Neuron (in vitro differentiated cells): ENCODE results near the gene CRTC1.

Experiments used
- H2AFZ ChIP-seq: one replicate; pipeline ENCODE4 v1.6.1; 2013; ENCODE audit warnings: low read depth, mild to moderate bottlenecking, inconsistent platforms, low read length, moderate library complexity
- H3K27me3 ChIP-seq: one replicate; pipeline ENCODE4 v1.6.1; 2013; ENCODE audit warnings: low read length; ENCODE audit not compliant: insufficient read depth
- H3K36me3 ChIP-seq: one replicate; pipeline ENCODE4 v1.6.1; 2013; ENCODE audit warnings: low read length; ENCODE audit not compliant: insufficient read depth
- H3K4me1 ChIP-seq: one replicate; pipeline ENCODE4 v1.6.1; 2013; ENCODE audit warnings: low read length; ENCODE audit not compliant: insufficient read depth
- H3K4me3 ChIP-seq: 2 replicates; pipeline ENCODE4 v1.5.1; 2013; ENCODE audit warnings: mild to moderate bottlenecking, low read length, moderate library complexity
- H3K9me3 ChIP-seq: one replicate; pipeline ENCODE4 v1.6.1; 2013; ENCODE audit warnings: low read length

CRTC1 gene

DNA sequence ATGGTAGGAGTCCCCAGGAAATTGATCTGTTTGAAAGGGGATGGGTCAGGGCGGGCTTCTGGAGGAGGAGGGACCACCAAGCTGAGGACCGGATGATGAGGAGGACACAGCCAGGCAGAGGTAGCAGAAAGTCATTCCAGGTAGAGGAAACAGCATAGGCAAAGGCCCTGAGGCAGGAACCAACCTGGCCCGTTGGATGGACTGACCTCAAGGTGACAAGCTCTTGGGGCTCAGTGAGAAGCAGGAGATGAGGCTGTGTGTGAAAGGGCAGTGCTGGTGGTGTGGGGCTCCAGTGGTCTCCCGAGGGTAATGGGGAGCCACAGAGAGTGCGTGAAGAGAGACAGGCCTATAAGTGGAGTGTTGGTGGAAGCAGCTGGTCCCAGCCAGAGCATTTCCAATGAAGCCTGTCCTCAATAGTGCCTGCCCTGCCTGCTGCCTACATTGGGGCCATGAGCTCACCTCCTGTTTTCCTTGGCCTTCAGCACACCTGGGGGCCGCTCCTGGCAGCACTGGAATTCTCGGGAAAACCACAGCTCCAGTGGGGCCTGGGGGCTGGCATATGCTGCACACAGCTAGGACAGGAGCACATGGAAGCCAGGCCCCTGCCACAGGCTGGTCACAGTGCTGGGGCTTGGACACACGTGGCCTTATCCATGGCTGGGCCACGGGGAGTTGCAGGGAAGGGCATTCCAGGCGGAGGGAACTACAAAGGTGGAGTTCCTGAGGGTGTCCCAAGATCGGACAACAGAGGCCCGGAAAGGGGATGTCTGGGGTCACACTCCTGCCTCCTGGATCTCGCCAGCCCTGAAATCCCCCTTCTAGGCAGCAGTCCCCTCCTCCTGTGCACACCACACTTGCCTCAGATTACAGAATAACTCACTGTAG, 109.9 kb downstream of the CRTC1 start:
- Histone ChIP-seq H2AFZ (no peak overlapping the region), H3K4me1 (peaks cover 9% of the 10 kb centered on the region), H3K9me3 (no peaks in the 10 kb centered on the region), H3K36me3 (no peaks in the 10 kb centered on the region), H3K27me3 (peaks cover 50% of the 10 kb centered on the region), H3K4me3 (no peak overlapping the region)

DNA sequence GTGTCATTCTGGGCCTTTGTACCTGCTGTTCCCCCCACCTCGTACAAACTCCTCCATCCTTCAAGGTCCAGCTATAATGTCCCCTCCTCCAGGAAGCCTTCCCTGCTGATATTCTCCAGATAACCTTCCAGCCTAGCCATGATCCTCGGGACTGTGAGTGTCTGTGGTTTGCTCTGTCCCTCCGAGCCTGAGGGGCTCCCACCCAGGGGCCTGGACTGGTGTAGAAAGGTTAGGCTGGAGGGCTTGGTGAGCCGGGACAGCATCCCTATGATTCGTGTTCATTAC, 110.5 kb downstream of the CRTC1 start:
- Histone ChIP-seq H2AFZ (no peak overlapping the region), H3K36me3 (no peaks in the 10 kb centered on the region), H3K4me3 (no peak overlapping the region), H3K4me1 (peaks cover 9% of the 10 kb centered on the region), H3K9me3 (no peaks in the 10 kb centered on the region), H3K27me3 (peaks cover 44% of the 10 kb centered on the region)

DNA sequence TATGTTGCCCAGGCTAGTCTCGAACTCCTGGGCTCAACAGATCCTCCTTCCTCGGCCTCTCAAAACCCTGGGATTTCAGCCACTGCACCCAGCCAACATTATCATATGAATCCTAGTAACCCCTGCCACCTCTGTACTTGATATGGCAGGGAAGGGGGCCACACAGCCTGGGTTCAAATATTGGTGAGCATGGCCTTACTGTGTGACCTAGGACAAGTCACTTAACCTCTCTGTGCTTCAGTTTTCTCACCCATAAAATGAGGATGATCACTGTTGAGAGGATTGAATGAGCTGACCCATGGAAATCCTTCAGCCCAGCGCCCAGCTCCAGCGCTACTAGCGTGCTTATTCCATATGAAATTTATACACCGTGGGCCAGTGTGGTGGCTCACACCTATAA, 111.2 kb downstream of the CRTC1 start:
- H3K4me3 ChIP-seq = no peak overlapping the region
- peaks cover 37% of the 10 kb centered on the region for H3K27me3 ChIP-seq
- no peaks in the 10 kb centered on the region for H3K36me3 ChIP-seq
- no peaks in the 10 kb centered on the region for H3K9me3 ChIP-seq
- H3K4me1 ChIP-seq = peaks cover 9% of the 10 kb centered on the region
- H2AFZ ChIP-seq = no peak overlapping the region

DNA sequence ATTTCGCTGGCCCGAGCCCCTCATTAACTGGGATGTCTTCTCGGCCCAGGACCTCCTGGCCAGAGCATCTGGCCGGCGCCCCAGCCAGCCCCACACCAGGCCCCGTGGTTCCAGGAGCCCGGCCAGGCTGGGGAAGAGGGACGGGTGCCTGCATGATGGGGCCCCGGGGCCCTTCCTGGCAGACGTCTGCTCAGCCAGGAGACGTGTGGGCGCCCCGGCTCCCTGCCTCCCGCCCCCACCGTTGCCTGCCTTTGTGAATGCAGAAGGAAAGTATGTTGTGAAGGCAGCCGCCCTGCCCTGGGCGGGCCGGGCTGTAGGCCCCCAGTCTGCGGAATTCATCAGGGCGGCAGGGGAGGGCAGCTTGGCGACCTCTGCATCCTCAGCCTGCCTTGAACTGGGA, 112.1 kb downstream of the CRTC1 start:
- Histone ChIP-seq H3K4me1 (peaks cover 9% of the 10 kb centered on the region), H3K36me3 (no peaks in the 10 kb centered on the region), H3K4me3 (no peak overlapping the region), H3K27me3 (peaks cover 31% of the 10 kb centered on the region), H2AFZ (no peak overlapping the region), H3K9me3 (no peaks in the 10 kb centered on the region)

- Histone ChIP-seq H3K36me3 (no peaks in the 10 kb centered on the region), H3K27me3 (peaks cover 29% of the 10 kb centered on the region), H2AFZ (no peak overlapping the region), H3K9me3 (no peaks in the 10 kb centered on the region), H3K4me1 (peaks cover 9% of the 10 kb centered on the region), H3K4me3 (no peak overlapping the region)
Observed at GRCh38 chr19:18796239-18796638, 112.8 kb downstream of the CRTC1 start.

GRCh38 chr19:18798384-18799352, 115.2 kb downstream of the CRTC1 start:
- H3K4me3 ChIP-seq = no peak overlapping the region
- no peaks in the 10 kb centered on the region for H3K36me3 ChIP-seq
- no peak overlapping the region for H2AFZ ChIP-seq
- peaks cover 9% of the 10 kb centered on the region for H3K4me1 ChIP-seq
- H3K27me3 ChIP-seq = peaks cover 7% of the 10 kb centered on the region
- H3K9me3 ChIP-seq = no peaks in the 10 kb centered on the region

DNA sequence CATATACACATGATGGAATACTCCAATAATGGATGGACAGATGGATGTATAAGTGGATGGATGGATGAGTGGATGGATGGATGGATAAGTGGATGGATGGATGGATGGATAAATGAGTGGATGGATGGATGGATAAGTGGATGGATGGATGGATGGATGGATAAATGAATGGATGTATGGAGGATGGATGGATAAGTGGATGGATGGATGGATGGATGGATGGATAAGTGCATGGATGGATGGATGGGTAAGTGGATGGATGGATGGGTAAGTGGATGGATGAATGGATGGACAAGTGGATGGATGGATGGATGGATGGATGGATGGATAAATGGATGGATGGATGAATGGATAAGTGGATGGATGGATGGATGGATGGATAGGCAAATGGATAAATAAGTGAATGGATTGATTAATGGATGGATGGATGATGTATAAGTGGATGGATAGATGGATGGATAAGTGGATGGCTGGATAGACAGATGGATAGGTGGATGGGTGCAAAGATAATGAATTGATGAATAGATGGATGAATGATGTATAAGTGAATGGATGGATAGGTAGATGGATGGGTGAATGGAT, 116.0 kb downstream of the CRTC1 start:
- Histone ChIP-seq H2AFZ (no peak overlapping the region), H3K4me1 (peaks cover 9% of the 10 kb centered on the region), H3K36me3 (no peaks in the 10 kb centered on the region), H3K4me3 (no peak overlapping the region), H3K27me3 (peaks cover 6% of the 10 kb centered on the region), H3K9me3 (no peaks in the 10 kb centered on the region)

DNA sequence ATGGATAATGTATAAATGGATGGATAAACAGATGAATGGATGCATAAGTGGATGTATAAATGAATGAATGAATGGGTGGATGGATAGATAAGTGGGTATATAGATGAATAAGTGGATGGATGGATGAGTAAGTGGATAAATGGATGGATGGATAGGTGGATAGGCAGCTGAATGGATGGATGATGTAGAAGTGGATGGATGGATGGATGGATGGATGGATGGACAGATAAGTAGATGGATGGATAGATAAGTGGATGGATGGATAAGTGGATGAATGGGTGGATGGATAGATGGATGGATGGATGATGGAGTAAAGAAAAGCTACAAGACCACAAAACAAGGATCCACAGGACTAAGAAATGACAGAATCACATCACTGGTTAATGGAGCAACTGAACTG, 116.6 kb downstream of the CRTC1 start:
- no peaks in the 10 kb centered on the region for H3K36me3 ChIP-seq
- peaks cover 6% of the 10 kb centered on the region for H3K27me3 ChIP-seq
- H2AFZ ChIP-seq = no peak overlapping the region
- H3K9me3 ChIP-seq = no peaks in the 10 kb centered on the region
- H3K4me3 ChIP-seq = no peak overlapping the region
- peaks cover 9% of the 10 kb centered on the region for H3K4me1 ChIP-seq

DNA sequence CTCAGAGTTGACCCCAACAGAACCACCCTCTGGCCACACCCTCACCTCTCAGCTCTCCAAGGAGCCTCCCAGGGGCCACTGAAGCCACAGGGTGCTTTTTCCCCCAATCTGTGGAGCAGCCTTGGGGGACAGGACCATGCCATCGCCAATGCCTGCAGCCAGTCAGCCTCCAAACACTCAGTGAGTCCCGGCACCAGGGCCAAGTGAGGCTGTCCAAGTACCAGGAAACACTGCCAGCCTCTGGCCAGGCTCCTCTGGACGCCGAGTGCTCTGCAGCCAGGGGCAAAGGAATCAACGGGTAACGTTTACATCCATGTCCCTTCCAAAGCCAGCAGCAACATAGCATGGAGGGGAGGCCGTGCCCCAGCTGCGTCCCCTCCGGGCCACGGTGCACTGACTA, 117.2 kb downstream of the CRTC1 start:
- Histone ChIP-seq H2AFZ (no peak overlapping the region), H3K27me3 (peaks cover 6% of the 10 kb centered on the region), H3K4me3 (no peak overlapping the region), H3K9me3 (no peaks in the 10 kb centered on the region), H3K4me1 (peaks cover 6% of the 10 kb centered on the region), H3K36me3 (no peaks in the 10 kb centered on the region)

DNA sequence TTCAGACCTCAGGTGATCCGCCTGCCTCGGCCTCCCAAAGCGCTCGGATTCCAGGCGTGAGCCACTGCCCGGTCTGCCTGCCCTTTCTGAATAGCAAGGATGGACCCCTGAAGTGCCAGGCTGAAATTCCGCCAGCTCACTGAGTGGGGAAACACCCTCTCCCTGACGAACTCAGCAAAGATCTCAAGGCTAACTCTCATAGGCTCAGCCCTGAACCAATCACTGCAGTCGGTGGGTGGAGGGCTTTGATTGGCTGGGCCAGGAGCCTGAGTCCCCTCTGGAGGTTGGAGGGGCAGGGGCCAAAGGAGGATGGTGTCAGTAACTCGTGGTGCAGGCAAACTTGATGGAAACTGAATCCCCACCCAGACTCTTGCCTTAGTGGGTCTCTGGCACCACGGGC, 118.9 kb downstream of the CRTC1 start:
- Histone ChIP-seq H3K27me3 (peaks cover 6% of the 10 kb centered on the region), H3K36me3 (no peaks in the 10 kb centered on the region), H3K4me3 (no peak overlapping the region), H3K4me1 (no peaks in the 10 kb centered on the region), H2AFZ (no peak overlapping the region), H3K9me3 (no peaks in the 10 kb centered on the region)

GRCh38 chr19:18803550-18804138, 120.2 kb downstream of the CRTC1 start:
- H3K36me3 ChIP-seq = no peaks in the 10 kb centered on the region
- peaks cover 6% of the 10 kb centered on the region for H3K27me3 ChIP-seq
- no peaks in the 10 kb centered on the region for H3K4me1 ChIP-seq
- H2AFZ ChIP-seq = no peak overlapping the region
- H3K9me3 ChIP-seq = no peaks in the 10 kb centered on the region
- H3K4me3 ChIP-seq = no peak overlapping the region

DNA sequence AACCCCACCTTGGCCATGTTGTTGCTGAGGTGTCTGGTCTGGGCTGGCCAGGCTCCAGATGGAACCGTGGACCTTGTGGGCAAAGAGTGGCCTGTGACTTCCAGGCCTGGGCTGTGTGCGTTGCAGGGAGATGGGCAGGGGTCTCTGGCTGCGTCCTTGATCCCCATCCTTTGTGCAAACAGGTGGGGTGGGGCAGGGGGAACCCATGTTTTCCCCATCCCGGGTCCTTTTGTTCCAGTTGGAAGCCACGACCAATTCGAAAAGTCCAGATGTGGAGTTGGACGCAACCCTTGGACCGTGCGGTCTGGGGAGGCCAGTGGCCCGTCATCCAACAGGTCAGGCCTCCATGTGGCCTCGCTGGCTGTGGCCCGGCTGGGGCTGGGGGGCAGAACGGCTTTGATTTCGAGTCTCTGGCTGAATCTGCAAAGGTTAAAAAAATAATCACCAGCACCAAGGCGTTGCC, 120.7 kb downstream of the CRTC1 start:
- H3K9me3 ChIP-seq = no peaks in the 10 kb centered on the region

DNA sequence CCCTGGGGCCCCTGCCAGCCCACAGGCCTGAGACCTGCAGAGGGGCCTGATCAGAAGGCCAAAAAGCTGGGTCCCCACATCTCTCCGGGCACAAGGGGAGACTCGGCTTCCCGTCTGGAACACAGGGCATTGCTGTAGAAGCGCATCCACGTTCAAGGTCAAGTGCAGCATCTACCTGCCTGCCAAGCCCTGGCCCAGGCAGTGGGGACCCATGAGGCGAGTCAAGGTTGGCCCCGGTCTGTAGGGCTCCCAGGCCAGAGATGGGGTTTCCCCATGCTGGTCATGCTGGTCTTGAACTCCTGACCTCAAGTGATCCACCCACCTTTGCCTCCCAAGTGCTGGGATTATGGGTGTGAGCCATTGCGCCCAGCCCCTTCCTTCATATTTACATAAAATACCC, 121.2 kb downstream of the CRTC1 start:
- Histone ChIP-seq H3K27me3 (peaks cover 9% of the 10 kb centered on the region), H3K4me1 (no peaks in the 10 kb centered on the region), H3K9me3 (no peaks in the 10 kb centered on the region), H3K36me3 (no peaks in the 10 kb centered on the region), H2AFZ (no peak overlapping the region), H3K4me3 (no peak overlapping the region)

More for the DNA sequence above, 120.7 kb downstream of the CRTC1 start:
- Histone ChIP-seq H2AFZ (no peak overlapping the region), H3K4me1 (no peaks in the 10 kb centered on the region), H3K36me3 (no peaks in the 10 kb centered on the region), H3K27me3 (peaks cover 6% of the 10 kb centered on the region), H3K4me3 (no peak overlapping the region)
